Ascending aorta (tissue), 2 donors: ENCODE results near the gene PRKAR1A. TPM values are rescaled to one million over a fixed set of nuclear protein-coding genes. Genes with fewer than 3 reads are reported as not detected.
"Not testable (repeated sequence)": the region's sequence is repeated elsewhere in the genome, so short reads cannot be mapped to it uniquely, and the experiment has no call there.

Experiments
- DNase-seq, 2 donors: peaks; one replicate each; pipeline ENCODE4 v3.0.0-alpha.2; 2019; ENCODE audit warnings: low spot score in 2 of 2
- H3K27ac ChIP-seq, 2 donors: fragments of 200-600 bp; sonication (generic); one replicate each; pipeline ENCODE4 v1.5.1; 2016 to 2017; ENCODE audit warnings: mild to moderate bottlenecking in 1 of 2
- H3K27me3 ChIP-seq: fragments of 200-600 bp; sonication (generic); one replicate; pipeline ENCODE4 v1.5.1; 2017
- H3K36me3 ChIP-seq, 2 donors: fragments of 200-600 bp; sonication (generic); one replicate each; pipeline ENCODE4 v1.5.1; 2016
- H3K4me1 ChIP-seq, 2 donors: fragments of 200-600 bp; sonication (generic); one replicate each; pipeline ENCODE4 v1.5.1; 2016 to 2017; ENCODE audit warnings: mild to moderate bottlenecking in 1 of 2
- H3K4me3 ChIP-seq, 2 donors: fragments of 200-600 bp; sonication (generic); one replicate each; pipeline ENCODE4 v1.5.1; 2016 to 2017; ENCODE audit warnings: mild to moderate bottlenecking in 1 of 2
- H3K9me3 ChIP-seq, 2 donors: fragments of 200-600 bp; sonication (generic); one replicate each; pipeline ENCODE4 v1.5.1; 2016
- intact Hi-C: fragments of 100-400 bp; cut with DNase I; formaldehyde crosslinking; loops from one replicate; pipeline ENCODE4 v1.15.1; 2023
- total RNA-seq: library from RNA; depleted of rRNA; stranded (reverse); fragments of >200 nt; gene quantifications from one replicate; pipeline ENCODE4 v1.1.0, GENCODE V29; 2016
- TF ChIP-seq, protein P1 (sequence below), 3 experiments: fragments of 200-600 bp in 2 of 3; fragments of 450-650 bp in 1 of 3; sonication (generic) in 2 of 3; IDR thresholded peaks; one replicate each; pipeline ENCODE4 v1.5.1; 2016 to 2019; ENCODE audit warnings: antibody characterized with exemption in 3 of 3, mild to moderate bottlenecking in 1 of 3, moderate library complexity in 1 of 3

Gene PRKAR1A
- total RNA-seq, 1 donor from 2014 or later: 233 TPM

DNA sequence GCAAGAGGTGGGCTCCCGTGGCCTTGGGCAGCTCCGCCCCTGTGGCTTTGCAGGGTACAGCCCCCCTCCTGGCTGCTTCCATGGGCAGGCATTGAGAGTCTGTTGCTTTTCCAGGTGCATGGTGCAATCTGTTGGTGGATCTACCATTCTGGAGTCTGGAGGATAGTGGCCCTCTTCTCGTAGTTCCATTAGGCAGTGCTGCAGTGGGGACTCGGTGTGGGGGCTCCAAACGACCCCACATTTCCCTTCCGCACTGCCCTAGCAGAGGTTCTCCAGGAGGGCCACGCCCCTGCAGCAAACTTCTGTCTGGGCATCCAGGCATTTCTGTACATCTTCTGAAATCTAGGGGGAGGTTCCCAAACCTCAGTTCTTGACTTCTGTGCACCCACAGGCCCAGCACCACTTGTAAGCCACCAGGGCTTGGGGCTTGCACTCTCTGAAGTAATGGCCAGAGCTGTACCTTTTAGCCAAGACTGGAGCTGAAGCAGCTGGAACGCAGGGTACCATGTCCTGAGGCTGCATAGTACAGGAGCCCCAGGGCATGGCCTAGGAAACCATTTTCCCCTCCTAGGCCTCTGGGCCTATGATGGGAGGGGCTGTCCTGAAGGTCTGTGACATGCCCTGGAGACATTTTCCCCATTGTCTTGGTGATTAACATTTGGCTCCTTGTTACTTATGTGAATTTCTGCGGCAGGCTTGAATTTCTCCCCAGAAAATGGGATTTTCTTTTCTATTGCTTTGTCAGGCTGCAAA lies 6.0 kb downstream of the PRKAR1A start:
- DNase-seq: no peak
- TF ChIP-seq, protein P1, sequence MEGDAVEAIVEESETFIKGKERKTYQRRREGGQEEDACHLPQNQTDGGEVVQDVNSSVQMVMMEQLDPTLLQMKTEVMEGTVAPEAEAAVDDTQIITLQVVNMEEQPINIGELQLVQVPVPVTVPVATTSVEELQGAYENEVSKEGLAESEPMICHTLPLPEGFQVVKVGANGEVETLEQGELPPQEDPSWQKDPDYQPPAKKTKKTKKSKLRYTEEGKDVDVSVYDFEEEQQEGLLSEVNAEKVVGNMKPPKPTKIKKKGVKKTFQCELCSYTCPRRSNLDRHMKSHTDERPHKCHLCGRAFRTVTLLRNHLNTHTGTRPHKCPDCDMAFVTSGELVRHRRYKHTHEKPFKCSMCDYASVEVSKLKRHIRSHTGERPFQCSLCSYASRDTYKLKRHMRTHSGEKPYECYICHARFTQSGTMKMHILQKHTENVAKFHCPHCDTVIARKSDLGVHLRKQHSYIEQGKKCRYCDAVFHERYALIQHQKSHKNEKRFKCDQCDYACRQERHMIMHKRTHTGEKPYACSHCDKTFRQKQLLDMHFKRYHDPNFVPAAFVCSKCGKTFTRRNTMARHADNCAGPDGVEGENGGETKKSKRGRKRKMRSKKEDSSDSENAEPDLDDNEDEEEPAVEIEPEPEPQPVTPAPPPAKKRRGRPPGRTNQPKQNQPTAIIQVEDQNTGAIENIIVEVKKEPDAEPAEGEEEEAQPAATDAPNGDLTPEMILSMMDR (IDR thresholded peaks at IDR 0.05): no peak
- Histone ChIP-seq H3K4me1 (peaks cover 0 to 25% of the 10 kb centered on the region in 2 donors), H3K4me3 (no peak overlapping the region), H3K27ac (no peak overlapping the region), H3K36me3 (peaks cover 17 to 42% of the 10 kb centered on the region in 2 donors), H3K9me3 (no peaks in the 10 kb centered on the region), H3K27me3 (no peaks in the 10 kb centered on the region)
- intact Hi-C loops: no loop called here

- DNase-seq, H3K27ac ChIP-seq, H3K4me3 ChIP-seq, H3K27me3 ChIP-seq, intact Hi-C loops, H3K9me3 ChIP-seq: not testable (repeated sequence)
- peaks cover 0 to 18% of the 10 kb centered on the region in 2 donors for H3K4me1 ChIP-seq
- peaks cover 23 to 50% of the 10 kb centered on the region in 2 donors for H3K36me3 ChIP-seq
Measured at GRCh38 chr17:68519051-68519450, 6.8 kb downstream of the PRKAR1A start.

DNA sequence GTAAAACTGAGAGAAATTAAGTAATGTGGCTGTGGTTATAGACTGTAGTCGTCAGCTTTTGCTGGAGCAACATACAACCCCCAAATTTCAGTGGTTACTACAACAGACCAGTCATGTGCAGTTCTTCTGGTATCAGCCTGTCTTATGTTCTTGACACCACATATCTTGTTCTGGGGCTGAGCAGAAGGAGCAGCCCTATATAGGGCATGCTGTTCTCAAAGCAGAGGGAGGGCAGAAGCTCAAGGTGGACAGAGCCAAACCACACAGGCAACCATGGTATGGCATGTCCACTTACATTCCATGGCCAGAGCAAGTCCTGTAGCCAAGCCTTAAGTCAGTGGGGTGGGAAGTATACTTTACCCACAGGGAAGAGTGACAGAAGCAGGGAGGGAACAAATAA lies 7.7 kb downstream of the PRKAR1A start:
- H3K4me3 ChIP-seq: no peak overlapping the region
- H3K9me3 ChIP-seq: no peaks in the 10 kb centered on the region
- intact Hi-C loops: no loop called here
- H3K27me3 ChIP-seq: no peaks in the 10 kb centered on the region
- no peak for DNase-seq
- H3K4me1 ChIP-seq: peaks cover 0 to 13% of the 10 kb centered on the region in 2 donors
- H3K36me3 ChIP-seq: peaks cover 26 to 58% of the 10 kb centered on the region in 2 donors
- no peak overlapping the region for H3K27ac ChIP-seq
- TF ChIP-seq, protein P1 (IDR thresholded peaks at IDR 0.05): no peak

DNA sequence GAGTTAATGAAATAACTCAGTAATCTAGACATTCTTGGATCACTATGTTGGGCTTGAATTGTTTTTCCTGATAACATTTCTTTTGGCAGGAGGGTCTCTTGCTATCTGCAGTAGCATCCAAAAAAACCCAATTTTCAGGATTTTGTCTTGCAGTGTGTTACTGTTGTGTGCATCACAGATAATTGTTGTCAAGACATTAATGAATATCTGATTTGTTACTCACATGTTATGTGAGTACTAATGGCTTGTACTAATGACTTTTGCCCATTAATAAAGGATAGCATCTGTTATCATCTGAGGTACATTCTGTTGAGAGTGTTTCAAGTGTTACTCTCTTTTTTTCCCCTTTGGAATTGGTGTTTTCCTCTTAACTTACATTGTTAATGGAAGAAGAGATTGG lies 10.0 kb downstream of the PRKAR1A start:
- no peak overlapping the region for H3K27ac ChIP-seq
- H3K4me1 ChIP-seq: peaks cover 0 to 2% of the 10 kb centered on the region in 2 donors
- TF ChIP-seq, protein P1 (IDR thresholded peaks at IDR 0.05): no peak
- peaks cover 49 to 71% of the 10 kb centered on the region in 2 donors for H3K36me3 ChIP-seq
- no peaks in the 10 kb centered on the region for H3K27me3 ChIP-seq
- intact Hi-C loops: no loop called here
- no peak overlapping the region for H3K4me3 ChIP-seq
- no peak for DNase-seq
- H3K9me3 ChIP-seq: no peaks in the 10 kb centered on the region

GRCh38 chr17:68526548-68526947 lies 14.3 kb downstream of the PRKAR1A start:
- Histone ChIP-seq H3K9me3 (no peaks in the 10 kb centered on the region), H3K4me3 (no peak overlapping the region), H3K4me1 (no peaks in the 10 kb centered on the region), H3K27ac (no peak overlapping the region), H3K27me3 (no peaks in the 10 kb centered on the region), H3K36me3 (peaks cover 83 to 89% of the 10 kb centered on the region in 2 donors)
- intact Hi-C loops: no loop called here
- no peak for DNase-seq
- TF ChIP-seq, protein P1 (IDR thresholded peaks at IDR 0.05): no peak

GRCh38 chr17:68527314-68527713 lies 15.1 kb downstream of the PRKAR1A start:
- H3K27me3 ChIP-seq: no peaks in the 10 kb centered on the region
- DNase-seq: no peak
- no peaks in the 10 kb centered on the region for H3K9me3 ChIP-seq
- intact Hi-C loops: no loop called here
- TF ChIP-seq, protein P1 (IDR thresholded peaks at IDR 0.05): no peak
- no peak overlapping the region for H3K27ac ChIP-seq
- H3K36me3 ChIP-seq: peaks cover 89 to 95% of the 10 kb centered on the region in 2 donors
- no peaks in the 10 kb centered on the region for H3K4me1 ChIP-seq
- H3K4me3 ChIP-seq: no peak overlapping the region
